Endometrium (tissue), 2 donors: Measurements from ENCODE around the gene NTM.
"Not testable (repeated sequence)": the region's sequence is repeated elsewhere in the genome, so short reads cannot be mapped to it uniquely, and the experiment has no call there.

Source experiments
- FAIRE-seq: peaks from 2 replicates; lab custom pipeline; 2012; peaks lifted over from hg19 to GRCh38; lab: Jason Lieb, UNC
- donor health status: control.
- donor health status: control.

The NTM gene

DNA sequence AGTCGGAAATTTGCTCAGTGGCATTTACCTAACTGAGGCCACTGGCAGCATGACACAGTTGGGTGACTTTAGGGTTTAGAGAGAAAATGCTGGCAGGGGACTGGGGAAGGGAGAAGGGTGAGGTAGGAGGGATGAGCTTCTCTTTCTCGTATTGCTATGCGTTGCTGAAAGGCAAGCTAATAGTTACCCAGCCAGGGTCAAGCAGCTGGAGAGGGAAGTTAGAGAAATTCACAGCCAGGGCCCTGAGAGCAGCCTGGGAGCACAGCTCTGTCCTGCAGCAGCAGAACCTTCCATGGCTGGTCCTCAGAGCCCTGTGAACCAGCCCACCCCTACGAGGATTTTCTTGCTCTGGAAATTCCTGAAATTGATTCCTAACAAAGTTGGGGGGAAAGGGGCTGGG is 679.6 kb downstream of the NTM start:
- FAIRE-seq: no peak

DNA sequence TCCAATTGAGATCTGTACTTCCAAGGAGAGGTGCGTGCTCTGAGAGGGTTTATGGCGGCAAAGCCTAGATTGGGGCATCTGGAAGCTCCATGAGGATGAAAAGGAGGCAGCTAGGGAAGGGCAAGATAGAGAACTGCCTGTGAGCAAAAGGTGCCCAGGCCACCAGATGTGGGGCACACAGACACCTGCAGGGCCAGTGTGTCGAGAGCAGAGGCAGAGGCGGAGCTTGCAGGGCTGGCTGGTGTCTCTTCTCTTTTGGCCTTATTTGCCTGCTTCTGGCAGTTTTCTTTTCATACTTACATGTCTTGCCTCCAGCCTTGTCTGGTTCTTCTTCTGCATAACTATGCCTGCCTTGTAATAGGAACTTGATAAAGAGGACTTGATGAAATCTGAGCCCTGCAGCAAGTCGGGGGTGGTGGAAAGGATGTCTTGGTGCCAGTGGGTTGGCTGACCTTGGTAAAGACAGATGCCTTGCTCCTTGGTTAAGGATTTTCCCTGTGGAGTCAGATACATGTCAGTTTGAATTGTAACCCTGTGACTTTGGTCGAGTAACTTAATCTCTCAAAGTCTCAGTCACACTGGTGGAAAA is 680.3 kb downstream of the NTM start:
- no peak for FAIRE-seq

DNA sequence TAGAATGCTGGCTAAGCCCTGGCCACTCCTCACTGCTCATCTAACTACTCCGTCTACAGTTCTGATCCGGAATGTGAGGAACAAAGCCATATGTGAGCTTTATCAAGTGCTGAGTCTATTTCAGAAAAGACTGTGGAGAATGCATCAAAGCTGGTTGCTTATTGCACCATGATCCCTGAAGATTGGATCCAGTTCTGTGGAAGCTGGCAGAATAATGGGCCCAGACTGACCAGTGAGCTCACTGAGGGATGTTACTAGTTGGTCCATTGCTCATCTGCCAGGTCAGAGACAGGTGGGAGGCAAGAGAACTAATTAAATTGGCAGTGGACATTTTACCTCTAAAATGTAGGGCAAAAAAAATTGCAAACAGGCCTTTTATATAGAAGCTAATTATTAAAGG is 681.3 kb downstream of the NTM start:
- no peak for FAIRE-seq

DNA sequence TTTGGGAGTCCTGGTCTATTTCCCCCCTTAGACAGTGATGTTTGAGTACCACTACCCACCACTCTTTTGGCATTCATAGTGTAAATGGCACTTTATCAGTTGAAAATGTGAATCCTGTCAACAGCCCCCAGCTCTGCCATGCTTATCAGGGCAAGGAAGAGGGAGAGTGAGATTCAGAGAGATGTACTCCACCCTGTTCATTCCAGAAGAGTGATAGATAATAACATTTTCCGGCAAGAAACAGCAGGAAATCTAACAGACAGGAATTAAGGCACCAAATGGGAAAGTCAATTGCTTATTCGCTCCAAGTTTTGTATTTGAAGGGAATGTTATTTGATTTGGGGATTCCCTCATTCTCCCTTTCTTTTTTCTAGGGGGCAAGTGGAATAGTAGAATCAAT is 681.9 kb downstream of the NTM start:
- FAIRE-seq: no peak

DNA sequence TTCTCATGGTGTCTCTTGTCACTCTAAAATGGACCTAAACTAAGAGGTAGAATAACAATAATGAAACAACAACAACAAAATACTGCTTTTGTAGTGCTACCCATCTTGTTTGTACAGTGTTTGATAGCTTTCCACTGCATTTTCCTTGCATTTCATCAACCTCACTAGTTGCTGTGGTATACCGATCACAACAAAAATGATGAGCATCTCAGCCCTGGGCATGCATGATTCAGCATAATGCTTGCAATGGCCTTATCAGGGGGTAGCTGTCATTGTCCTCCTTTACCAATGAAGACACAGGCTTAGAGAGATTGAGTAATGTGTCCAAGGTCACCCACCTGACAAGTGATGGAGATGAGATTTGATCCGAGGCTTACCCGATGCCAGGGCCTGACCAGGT is 682.5 kb downstream of the NTM start:
- FAIRE-seq: no peak

DNA sequence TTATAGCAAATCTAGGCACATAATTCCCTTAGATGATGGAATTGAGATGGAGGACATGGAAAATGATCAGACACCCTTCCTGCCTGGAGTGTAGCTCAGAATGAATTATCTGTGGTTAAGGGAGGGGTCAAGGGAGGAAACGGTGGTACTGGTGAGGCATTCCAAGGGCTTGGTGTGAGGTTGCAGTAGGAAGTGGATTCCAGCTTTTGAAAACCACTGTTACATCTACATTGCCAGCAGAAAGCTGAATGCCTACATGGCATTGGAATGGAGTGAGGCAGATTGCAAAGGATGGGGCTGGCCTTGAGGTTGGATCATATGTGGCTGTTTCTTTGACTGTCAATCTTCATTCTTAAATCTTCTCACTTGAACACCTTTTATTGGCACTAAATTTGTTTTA is 684.4 kb downstream of the NTM start:
- FAIRE-seq: no peak

DNA sequence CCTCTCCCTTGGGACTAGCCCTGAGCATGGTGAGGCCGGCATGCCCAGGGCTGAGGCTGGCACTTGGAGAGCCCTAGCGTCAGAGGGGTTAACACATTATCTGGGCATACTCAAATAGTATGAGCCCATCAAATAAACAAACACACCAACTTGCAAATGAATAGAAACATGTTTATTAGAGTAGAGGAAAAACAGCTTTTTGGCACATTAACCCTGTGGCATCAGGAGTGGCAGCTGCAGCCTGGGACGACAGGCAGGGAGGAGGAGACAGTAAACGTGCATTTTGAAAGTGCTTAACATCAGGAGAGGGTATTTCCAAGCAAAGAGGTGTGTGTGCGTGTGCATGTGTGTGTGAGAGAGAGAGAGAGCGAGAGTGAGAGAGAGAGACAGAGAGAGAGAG is 684.9 kb downstream of the NTM start:
- FAIRE-seq: no peak

DNA sequence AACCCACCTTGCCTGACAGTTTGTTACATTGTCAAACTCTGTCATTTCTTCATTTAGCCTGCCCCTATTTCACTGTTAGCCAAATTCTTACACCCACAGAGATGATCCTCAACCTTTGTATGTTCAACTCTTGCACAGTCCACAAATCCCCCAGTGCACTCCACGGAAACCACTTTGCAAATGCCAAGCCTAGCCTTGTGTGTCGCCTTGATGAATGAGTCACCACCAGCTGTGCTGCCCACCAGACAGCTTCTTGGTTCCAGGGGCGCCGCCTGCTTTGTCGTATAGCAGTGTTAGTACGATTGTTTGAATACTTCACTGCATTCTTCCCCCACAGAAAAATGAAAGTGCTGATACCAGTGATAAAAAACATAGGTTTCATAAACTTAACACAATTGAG is 686.3 kb downstream of the NTM start:
- FAIRE-seq: no peak

DNA sequence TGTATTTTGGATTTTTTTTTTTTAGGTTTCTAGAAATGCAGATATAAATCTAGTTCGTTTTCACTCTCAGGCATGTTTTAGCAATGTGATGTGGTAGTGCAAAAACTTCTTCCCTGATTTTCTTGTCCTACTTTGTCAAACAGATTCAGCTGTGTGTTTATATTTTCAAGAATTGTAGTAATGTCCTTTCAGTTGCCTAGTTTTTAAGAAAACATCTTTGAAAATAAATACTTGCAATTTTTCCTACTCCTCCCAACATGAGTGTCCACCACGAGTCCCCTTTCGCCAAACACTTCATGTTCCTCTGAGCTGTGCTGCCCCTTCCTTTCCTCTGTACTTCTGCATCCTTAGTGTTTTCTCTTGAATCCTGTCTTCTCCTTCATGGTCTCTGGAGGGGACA is 686.9 kb downstream of the NTM start:
- FAIRE-seq: no peak

DNA sequence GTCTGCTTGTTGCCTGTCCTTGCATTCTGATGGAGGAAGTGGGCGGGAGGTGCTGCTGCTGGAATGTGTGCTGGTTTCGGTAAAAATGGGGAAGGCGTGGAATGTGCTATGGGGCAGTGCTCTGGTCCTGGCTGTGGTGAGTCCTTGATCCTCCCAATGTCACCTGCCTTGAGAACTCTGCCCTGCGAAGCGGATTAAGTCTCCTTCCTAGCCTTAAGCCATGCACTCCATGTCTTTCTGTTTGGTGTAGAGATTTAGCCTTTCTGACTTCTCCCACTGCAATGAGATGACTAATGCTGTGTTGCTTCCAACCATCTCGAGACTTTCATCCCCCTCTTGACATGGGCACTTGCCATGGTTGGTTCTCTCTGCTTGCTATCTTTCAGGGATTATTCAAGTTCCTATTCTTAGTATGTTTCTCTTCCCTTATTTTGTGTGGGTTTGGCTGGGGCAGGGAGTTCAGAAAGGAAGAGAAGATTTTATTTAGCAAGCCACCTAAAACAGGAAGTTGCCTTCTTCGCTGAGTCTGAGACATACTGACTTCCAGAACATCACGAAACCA is 687.9 kb downstream of the NTM start:
- no peak for FAIRE-seq

DNA sequence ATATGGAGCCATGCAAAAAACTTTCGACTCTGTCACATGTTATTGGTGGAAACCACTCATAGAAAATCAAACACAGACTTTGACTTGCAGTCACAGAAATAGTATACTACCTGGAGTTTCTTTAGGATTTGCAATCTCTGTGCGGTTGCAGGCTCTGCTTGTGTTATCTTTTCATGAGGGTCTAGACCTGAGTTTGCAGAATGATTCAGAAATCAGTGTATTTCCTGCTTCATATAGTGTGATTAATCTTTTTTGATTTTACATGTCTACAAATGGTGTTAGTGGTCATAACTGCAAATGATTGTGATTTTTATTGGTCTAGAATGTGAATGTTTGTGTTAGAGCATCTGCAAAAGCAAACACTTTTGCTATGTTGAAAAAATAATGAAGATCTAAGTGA is 690.2 kb downstream of the NTM start:
- no peak for FAIRE-seq

DNA sequence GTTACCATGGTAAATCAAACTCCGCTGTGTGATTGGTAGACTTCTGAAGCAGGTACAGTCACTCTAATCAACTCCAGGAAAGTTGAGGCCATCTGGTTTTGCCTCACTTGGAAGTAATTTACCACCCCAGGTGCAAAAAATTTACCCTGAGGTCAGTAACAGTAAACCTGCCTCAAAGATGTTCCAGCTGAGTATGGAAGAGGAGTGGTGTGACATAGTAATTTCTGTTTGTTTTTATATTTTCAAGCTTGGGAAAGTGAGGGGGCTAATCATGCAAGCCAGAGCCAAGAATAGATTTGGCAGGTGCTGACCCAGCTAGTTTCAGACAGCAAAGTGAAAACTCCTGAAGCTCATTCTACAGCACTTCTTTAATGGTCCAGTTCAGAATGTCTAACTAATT is 691.6 kb downstream of the NTM start:
- FAIRE-seq: no peak

DNA sequence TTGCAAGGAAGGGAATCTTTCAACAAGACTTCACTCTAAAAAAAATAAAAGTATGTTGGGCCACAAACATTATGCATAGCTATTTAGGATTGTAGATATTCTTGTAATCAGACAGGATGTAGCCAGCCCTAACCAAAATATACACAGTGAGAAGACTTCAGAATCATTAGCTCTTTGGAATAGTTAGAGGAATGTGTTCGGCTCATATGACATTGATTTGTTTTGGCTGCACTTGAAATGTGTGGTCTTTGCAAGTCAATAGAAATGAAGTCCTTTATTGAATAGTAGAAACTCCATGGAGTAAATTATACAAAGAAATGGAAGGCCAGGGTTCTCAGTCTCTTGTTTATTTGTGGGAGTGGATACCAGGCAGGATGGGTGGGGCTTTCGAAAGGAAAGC is 692.1 kb downstream of the NTM start:
- FAIRE-seq: no peak

DNA sequence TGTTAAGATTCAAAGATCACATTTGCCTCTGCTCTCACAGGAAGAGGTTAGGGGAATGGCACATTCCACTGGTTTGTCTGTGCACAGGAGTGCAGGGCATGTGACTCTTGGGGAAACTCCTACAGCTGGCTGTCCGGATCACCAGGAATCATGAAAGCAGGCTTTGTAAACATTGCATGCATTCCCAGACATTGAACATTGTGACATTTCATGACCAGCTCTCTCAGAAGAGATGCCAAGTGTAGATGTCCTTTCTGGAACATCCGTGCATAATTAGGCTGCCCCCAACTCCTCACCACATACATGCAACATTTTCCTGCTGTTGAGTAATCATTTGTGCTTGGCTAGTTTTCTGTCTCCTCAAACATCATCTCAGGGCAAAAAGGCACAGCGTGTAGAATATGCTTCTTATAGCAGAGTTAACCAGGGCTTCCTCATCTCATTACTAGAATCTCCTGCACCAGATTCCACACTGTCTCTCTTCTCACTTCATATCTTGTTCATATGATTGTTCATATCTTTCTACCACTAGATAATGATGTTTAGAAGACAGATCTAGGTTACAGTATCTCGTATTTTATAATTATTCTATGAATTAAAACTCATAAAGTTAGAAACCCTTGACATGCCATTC is 694.7 kb downstream of the NTM start:
- no peak for FAIRE-seq

DNA sequence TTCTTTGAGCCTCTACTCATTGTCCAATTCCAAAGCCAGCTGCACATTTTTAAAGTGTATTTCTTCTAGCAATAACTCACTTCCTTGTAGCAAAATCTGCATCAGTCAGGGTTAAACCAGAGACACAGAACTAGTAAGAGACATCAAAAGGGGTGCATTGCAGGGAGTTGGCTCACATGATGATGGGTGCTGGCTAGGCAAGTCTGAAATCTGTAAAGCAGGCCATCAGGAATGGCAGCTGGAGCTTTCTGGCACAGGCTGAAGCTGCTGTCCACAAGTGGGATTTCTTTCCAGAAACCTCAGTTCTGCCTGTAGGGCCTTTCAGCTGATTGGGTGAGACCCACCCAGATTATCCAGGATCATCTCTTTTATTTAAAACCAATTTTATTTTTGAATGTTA is 698.1 kb downstream of the NTM start:
- no peak for FAIRE-seq

DNA sequence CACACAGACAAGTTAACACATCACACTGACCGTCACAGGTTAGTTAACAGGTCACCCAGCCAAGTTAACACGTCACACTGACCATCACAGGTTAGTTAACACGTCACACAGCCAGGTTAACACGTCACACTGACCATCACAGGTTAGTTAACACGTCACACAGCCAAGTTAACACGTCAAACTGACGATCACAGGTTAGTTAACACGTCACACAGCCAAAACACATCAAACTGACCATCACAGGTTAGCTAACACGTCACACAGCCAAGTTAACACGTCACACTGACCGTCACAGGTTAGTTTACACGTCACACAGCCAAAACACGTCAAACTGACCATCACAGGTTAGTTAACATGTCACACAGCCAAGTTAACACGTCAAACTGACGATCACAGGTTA is 699.2 kb downstream of the NTM start:
- FAIRE-seq: not testable (repeated sequence)

DNA sequence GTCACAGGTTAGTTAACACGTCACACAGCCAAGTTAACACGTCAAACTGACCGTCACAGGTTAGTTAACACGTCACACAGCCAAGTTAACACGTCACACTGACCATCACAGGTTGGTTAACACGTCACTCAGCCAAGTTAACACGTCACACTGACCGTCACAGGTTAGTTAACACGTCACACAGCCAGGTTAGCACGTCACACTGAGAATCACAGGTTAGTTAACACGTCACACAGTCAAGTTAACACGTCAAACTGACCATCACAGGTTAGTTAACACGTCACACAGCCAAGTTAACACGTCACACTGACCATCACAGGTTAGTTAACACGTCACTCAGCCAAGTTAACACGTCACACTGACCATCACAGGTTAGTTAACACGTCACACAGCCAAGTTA is 700.5 kb downstream of the NTM start:
- not testable (repeated sequence) for FAIRE-seq

DNA sequence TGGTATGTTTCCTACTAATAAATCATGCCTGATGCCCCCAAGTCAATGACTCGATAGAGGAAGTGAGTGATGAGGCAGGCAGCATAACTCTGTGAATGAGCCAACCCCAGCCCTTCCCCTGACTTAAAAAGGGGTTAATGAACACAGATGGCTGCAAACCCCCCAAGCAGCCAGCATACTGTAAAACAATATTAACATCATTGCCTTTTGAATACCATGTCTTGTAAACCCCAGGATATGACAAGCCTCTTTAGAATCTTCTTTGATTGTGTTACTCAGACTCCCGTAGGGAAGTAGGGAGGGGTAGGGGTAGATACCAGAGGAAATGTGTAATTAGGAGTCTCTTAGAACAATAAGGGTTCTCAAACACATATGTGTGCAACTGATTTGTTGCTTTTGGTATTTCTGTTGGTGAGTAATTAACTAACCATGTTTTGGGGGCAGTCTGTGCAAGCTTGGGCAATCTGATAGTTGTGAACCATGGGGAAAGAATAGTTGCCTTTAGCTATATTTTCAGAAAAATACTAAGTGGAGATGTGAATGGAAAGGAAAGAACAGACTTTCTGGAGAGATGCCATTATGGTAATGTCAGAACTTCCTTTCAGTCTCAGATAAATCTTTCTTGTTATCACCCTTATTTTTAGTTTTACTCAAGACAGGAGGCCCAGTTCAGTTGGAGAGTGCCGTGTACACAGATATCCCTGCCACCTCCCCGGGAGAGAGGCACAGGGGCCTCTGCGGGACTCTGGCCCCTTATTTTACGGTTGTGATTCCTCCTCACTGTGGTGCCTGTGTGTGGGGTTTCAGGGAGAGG is 701.8 kb downstream of the NTM start:
- FAIRE-seq: no peak

DNA sequence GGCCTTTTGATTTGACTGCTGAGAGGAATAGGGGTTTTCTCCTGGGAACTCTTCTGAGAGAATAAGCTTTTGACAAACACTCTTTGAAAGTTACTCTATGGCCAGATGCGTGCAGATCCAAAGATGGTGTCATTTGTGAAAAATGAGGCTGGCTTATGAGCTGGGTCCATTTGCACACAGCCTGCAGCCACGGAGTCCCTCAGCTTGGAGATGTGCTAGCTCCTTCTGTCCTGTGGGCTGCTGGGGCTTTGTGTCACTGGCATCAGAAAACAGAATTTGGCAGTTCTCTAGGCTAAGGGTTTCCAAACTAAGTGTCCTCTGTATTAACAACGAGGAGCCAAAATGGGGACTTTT is 702.4 kb downstream of the NTM start:
- FAIRE-seq: no peak

DNA sequence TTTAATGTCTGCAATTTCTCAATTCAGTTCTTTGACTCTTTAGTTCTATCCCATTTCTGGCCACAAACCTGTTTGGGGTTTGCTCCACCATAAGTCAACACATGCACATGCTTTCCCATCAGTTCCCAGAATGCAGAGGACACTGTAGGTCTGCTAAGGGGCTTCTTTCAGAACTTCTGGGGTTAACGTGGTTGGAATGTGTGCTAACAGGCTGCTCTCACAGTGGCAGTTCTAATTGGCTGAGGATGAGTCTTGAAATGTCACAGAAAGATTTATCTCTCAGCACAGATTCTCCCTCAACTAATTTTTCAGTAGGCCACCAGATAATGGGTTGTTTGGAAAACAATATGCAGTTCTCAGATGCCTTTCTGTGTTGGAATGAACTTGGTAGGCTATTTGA is 703.4 kb downstream of the NTM start:
- no peak for FAIRE-seq

DNA sequence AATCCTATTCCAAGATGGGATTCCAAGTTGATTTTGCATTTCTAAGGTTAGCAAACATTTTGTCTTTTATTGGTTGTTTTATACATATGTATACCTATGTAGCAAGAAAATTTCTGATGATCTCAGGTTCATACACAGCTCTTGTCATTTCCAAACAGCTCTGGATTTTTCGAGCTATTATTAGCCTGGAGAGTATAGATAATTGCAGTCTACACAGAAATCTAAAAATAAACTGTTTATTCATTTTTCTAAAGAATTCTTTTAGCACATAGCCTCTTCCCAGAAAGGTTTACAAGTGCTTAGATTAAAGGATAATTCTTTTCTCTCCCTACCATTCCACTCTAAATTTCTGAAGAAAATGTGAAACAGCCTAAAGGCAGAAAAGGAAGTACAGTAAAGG is 705.0 kb downstream of the NTM start:
- no peak for FAIRE-seq

DNA sequence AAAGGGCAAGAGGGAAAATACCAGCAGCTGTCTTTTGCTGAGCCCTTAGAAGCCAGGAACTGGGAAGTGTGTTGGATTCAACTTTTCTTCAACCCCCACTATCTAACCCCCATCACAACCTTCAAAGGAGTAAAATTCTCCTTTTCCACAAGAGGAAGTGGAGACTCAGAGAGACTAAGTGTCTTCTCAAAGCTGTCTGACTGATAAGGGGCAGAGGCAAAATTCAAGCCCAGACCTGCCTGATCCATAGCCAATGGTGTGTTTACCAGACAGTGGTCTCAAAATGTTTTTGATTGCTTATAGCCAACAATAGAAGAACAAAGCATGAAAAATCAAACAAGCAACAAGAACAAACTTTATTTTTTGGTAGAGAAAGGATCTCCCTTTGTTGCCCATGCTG is 707.0 kb downstream of the NTM start:
- no peak for FAIRE-seq

DNA sequence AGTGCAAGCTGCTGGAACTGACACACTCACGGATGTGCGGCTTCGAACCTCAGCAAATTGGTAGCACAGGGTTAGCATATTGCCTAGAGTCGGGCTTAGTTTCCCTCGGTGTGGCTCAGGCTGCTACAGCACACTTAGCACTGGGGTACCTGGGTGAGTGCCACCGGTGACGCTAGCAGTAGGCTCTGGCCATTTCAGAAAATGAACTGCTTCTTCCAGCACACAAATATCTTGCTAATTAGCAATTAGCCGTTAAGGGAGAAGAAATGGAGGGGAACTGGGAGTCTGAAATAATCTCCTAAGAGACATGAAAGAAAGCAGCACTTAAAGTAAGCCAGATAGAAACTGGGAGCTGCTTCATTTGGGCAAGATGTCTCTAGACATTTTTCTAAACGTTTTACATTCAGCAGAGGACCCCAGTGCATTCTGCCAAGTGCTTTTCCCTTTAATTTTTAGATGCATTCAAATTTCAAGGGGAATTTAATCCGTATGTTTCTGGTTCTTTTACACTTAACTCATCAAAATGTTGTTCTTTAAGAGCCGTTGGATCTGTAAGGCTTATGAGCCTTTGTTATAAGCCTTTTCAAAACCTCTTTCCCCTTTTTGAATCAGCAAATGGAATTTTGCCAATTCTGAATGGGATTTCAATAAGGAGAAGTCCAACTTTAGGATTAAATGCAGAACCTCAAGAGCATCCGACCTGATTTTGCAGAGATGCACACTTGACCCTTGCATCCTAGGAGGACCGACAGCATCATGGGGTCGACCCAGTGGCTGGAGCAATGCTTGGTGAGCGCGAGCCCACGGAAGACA is 708.1 kb downstream of the NTM start:
- FAIRE-seq: no peak
